Erythroblast (primary cell): ENCODE results near the gene METTL27.

Source experiments
- GATA1 ChIP-seq: IDR thresholded peaks from 2 replicates; pipeline ENCODE4 v1.6.1; 2011; ENCODE audit warnings: low read depth, mild to moderate bottlenecking, control low read depth, low read length, moderate library complexity
- POLR2A ChIP-seq: IDR thresholded peaks from 2 replicates; pipeline ENCODE4 v1.6.1; 2011; ENCODE audit warnings: mild to moderate bottlenecking, low read length

DNA sequence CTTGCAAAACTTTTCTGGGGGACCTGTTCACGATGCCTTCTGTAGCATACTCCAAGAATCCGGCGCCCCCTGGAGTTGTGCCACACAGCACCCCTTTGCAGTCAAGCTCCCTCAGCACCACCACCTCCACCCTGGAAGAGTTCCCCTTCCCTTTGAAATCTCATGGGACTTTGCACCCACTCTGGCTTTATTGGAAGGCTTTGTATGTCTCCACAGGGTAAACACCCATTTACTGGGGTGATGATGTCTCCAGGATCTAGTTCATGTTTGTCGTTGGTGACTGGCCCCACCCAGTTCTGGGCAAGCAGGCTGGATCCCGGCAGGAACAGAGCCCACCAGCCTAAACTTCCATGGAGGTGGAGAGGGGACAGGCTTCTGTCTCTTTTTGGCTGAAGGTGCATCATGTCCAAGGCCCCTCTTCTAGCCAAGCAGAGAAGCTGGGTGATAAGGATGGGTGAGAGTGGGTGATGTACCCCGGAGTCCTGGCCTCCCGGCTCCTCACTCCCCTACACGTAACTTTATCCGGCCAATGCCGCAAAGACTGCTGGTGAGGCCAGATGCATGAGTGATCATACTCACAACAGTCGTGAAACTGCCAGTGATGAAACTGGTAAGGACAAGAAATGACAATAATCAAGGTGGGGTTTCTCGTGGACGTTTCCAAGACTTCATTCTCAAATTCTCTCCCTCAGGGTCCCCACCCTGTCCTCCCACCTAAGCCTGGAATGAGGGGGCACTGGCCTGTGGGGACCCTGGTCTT lies 12.2 kb downstream of the METTL27 start:
- TF ChIP-seq POLR2A = no peak
- TF ChIP-seq GATA1 = no peak
